ENCODE results near the gene PTPRZ1.

DNA sequence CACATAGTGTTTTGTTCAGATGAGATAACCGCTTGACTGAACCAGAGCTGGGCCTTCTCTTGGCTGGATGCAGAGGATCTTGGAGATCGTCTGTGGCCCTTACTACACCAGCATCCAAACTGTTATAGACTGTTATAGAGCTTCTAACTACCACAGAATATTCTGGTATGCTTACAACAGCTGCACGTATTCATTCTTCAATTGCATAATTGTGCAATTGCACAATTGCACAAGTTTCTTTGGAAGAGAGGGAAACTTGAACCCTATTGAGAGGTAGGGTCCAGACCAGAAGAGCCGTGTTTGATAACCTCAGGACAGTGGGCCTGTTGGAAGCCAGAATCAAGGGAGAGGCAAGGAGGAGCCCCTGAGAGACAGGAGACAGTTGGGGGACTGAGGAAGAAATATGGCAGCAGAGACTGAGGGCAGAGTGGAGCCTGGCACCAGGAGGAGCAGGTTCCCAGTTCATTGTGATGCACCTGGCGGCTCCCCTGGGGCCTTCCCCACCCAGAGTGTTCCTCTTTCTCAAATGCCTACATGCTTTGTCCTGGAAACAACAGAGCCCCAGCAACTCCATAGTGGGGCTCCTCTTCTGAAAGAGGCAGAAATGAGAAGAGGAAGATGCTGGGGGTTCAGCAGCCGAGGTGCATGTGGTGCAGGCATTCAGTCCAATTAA lies 64.1 kb downstream of the PTPRZ1 start:
- TF ChIP-seq CTCF (IDR thresholded peaks at IDR 0.05; ENCODE audit: insufficient read depth, low read length, poor library complexity, severe bottlenecking), result no peak
- no peak for TF ChIP-seq EZH2phosphoT487 (conservative IDR thresholded peaks at IDR 0.05; ENCODE audit: low read length)

Data from SU-DHL-6 (cell line).